ENCODE data around the gene SELENOF.

DNA sequence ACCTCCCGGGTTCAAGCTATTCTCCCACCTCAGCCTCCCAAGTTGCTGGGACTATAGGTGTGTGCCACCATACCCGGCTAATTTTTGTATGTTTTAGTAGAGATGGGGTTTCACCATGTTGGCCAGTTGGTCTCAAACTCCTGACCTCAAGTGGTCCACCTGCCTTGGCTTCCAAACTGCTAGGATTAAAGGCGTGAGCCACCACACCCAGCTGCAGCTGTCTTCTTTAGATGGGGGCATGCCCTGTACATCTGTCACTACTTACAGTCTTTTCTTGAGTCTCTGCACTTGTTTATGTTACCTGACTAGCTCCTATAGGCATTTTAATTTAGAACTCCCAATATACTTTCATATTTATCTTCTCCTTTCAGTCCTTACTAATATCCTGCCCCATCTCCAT lies 64.2 kb downstream of the SELENOF start:
- TF ChIP-seq, protein P1, sequence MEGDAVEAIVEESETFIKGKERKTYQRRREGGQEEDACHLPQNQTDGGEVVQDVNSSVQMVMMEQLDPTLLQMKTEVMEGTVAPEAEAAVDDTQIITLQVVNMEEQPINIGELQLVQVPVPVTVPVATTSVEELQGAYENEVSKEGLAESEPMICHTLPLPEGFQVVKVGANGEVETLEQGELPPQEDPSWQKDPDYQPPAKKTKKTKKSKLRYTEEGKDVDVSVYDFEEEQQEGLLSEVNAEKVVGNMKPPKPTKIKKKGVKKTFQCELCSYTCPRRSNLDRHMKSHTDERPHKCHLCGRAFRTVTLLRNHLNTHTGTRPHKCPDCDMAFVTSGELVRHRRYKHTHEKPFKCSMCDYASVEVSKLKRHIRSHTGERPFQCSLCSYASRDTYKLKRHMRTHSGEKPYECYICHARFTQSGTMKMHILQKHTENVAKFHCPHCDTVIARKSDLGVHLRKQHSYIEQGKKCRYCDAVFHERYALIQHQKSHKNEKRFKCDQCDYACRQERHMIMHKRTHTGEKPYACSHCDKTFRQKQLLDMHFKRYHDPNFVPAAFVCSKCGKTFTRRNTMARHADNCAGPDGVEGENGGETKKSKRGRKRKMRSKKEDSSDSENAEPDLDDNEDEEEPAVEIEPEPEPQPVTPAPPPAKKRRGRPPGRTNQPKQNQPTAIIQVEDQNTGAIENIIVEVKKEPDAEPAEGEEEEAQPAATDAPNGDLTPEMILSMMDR (IDR thresholded peaks at IDR 0.05), result no peak
- TF ChIP-seq POLR2A (IDR thresholded peaks at IDR 0.05), result no peak
